Keratinocyte (primary cell): Measurements from ENCODE around the gene GGNBP2. TPM values are rescaled to one million over a fixed set of nuclear protein-coding genes. Genes with fewer than 3 reads are reported as not detected.

Experiments
- DNase-seq: peaks from one replicate; pipeline ENCODE4 v3.0.0-alpha.2; 2011; ENCODE audit warnings: low read depth, missing footprints, low spot score
- FAIRE-seq: peaks from 2 replicates; lab custom pipeline; 2011; peaks lifted over from hg19 to GRCh38; lab: Jason Lieb, UNC
- H2AFZ ChIP-seq: 2 replicates; pipeline ENCODE4 v1.6.0; 2012; ENCODE audit warnings: low read length, control low read depth, inconsistent platforms; ENCODE audit not compliant: control insufficient read depth
- H3K27ac ChIP-seq: 2 replicates; pipeline ENCODE4 v1.5.1; 2011; ENCODE audit warnings: low read length; ENCODE audit not compliant: control insufficient read depth, insufficient read depth
- H3K27me3 ChIP-seq: 3 replicates; pipeline ENCODE4 v1.6.0; 2011; ENCODE audit warnings: low read length; ENCODE audit not compliant: control insufficient read depth, insufficient read depth; ENCODE audit errors: extremely low read depth
- H3K36me3 ChIP-seq, 2 experiments: 2 replicates in 1 of 2; 3 replicates in 1 of 2; pipeline ENCODE4 v1.5.1; 2011; ENCODE audit warnings: low read length in 2 of 2, mild to moderate bottlenecking in 1 of 2; ENCODE audit not compliant: control insufficient read depth in 2 of 2, insufficient read depth in 2 of 2; ENCODE audit errors: extremely low read depth in 1 of 2
- H3K4me1 ChIP-seq: 3 replicates; pipeline ENCODE4 v1.5.1; 2011; ENCODE audit warnings: low read length; ENCODE audit not compliant: control insufficient read depth, insufficient read depth; ENCODE audit errors: extremely low read depth
- H3K4me2 ChIP-seq: 3 replicates; pipeline ENCODE4 v1.6.0; 2011; ENCODE audit warnings: low read depth, low read length; ENCODE audit not compliant: control insufficient read depth, insufficient read depth; ENCODE audit errors: extremely low read depth
- H3K4me3 ChIP-seq, 3 experiments: fragments of 200-600 bp in 1 of 3; sonication (generic) in 1 of 3; 2 replicates in 2 of 3; 3 replicates in 1 of 3; pipeline ENCODE4 v1.5.1; 2011 to 2016; ENCODE audit warnings: low read length in 3 of 3, mild to moderate bottlenecking in 3 of 3, control low read depth in 2 of 3, inconsistent platforms in 1 of 3, low read depth in 1 of 3, mixed read lengths in 1 of 3, mixed run types in 1 of 3, moderate library complexity in 1 of 3; ENCODE audit not compliant: control insufficient read depth in 2 of 3, insufficient read depth in 2 of 3; ENCODE audit errors: extremely low read depth in 1 of 3
- H3K79me2 ChIP-seq: 2 replicates; pipeline ENCODE4 v1.6.0; 2012; ENCODE audit warnings: low read length; ENCODE audit not compliant: control insufficient read depth, insufficient read depth
- H3K9ac ChIP-seq: 3 replicates; pipeline ENCODE4 v1.6.0; 2011; ENCODE audit warnings: low read length; ENCODE audit not compliant: control insufficient read depth, insufficient read depth; ENCODE audit errors: extremely low read depth
- H3K9me1 ChIP-seq: 3 replicates; pipeline ENCODE4 v1.6.0; 2011; ENCODE audit warnings: low read length; ENCODE audit not compliant: control insufficient read depth, insufficient read depth; ENCODE audit errors: extremely low read depth
- H3K9me3 ChIP-seq: 2 replicates; pipeline ENCODE4 v1.5.1; 2012; ENCODE audit warnings: low read depth, low read length; ENCODE audit not compliant: control insufficient read depth
- H4K20me1 ChIP-seq: 3 replicates; pipeline ENCODE4 v1.6.0; 2011; ENCODE audit warnings: low read length; ENCODE audit not compliant: control insufficient read depth, insufficient read depth; ENCODE audit errors: extremely low read depth
- EZH2 ChIP-seq: IDR thresholded peaks from one replicate; pipeline ENCODE4 v1.6.1; 2012; ENCODE audit warnings: inconsistent platforms, mild to moderate bottlenecking, low read length, moderate library complexity
- dilution Hi-C: fragments of 300-500 bp; cut with MboI; formaldehyde crosslinking; loops from one replicate; pipeline ENCODE4 v1.7.0; 2020; ENCODE audit warnings: low sequenced_read_pairs; ENCODE audit not compliant: extremely low pct_ligation_motif_present
- polyA plus RNA-seq, 5 experiments: library from polyadenylated mRNA; depleted of rRNA in 3 of 5; stranded (reverse) in 3 of 5; stranded (forward) in 1 of 5; unstranded in 1 of 5; fragments of >200 nt; gene quantifications; 1 replicate in 1 of 5; 2 replicates in 3 of 5; 3 replicates in 1 of 5; pipeline versions ENCODE4 v1.2.1 to v1.2.3, GENCODE V29; 2011 to 2012; ENCODE audit warnings: missing spikeins in 2 of 5, low read depth in 1 of 5, low replicate concordance in 1 of 5
- TF ChIP-seq, protein P1 (sequence below), 3 experiments: IDR thresholded peaks in 1 of 3; conservative IDR thresholded peaks in 1 of 3; optimal IDR thresholded peaks in 1 of 3; 2 replicates in 2 of 3; 3 replicates in 1 of 3; pipeline versions ENCODE3 to v1.5.1; 2011; ENCODE audit warnings: low read length in 3 of 3, mild to moderate bottlenecking in 3 of 3, moderate library complexity in 2 of 3, control low read depth in 1 of 3, inconsistent platforms in 1 of 3; ENCODE audit not compliant: insufficient read depth in 2 of 3; ENCODE audit errors: extremely low read depth in 1 of 3

Gene GGNBP2
- polyA plus RNA-seq, 1 donor (not counting 4 experiments of a cell fraction or from before 2014, with no cell fraction given): 95.5 TPM

DNA sequence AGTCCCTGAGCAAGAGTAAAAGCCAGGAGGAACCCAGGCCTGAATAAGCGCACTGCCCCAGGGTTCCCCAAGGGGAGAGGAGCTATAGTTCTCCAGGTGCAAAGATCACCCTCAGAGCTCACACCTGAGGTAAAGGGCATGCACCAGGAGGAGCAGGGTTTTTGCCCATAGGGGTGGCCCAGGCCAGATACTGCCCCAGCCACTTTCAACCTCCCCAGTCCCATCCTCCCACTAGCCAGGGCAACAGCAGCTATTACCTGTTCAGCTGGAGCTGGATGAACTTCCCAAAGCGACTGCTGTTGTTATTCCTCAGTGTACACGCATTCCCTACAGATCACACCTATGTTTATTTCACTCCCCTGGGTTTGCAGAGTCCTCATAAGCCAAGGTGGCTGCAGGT, 29.9 kb upstream of the GGNBP2 start:
- DNase-seq (no peak), FAIRE-seq (no peak)
- Histone ChIP-seq H3K27me3 (no peaks in the 10 kb centered on the region), H3K27ac (no peak overlapping the region), H3K79me2 (no peaks in the 10 kb centered on the region), H3K4me1 (no peaks in the 10 kb centered on the region), H3K9ac (no peak overlapping the region), H3K9me3 (no peaks in the 10 kb centered on the region), H4K20me1 (no peaks in the 10 kb centered on the region), H2AFZ (no peak overlapping the region), H3K4me3 (no peak overlapping the region), H3K36me3 (peaks cover 31 to 54% of the 10 kb centered on the region in 2 experiments), H3K9me1 (no peaks in the 10 kb centered on the region), H3K4me2 (no peak overlapping the region)
- dilution Hi-C loops: no loop called here
- no peak for TF ChIP-seq EZH2
- TF ChIP-seq, protein P1, sequence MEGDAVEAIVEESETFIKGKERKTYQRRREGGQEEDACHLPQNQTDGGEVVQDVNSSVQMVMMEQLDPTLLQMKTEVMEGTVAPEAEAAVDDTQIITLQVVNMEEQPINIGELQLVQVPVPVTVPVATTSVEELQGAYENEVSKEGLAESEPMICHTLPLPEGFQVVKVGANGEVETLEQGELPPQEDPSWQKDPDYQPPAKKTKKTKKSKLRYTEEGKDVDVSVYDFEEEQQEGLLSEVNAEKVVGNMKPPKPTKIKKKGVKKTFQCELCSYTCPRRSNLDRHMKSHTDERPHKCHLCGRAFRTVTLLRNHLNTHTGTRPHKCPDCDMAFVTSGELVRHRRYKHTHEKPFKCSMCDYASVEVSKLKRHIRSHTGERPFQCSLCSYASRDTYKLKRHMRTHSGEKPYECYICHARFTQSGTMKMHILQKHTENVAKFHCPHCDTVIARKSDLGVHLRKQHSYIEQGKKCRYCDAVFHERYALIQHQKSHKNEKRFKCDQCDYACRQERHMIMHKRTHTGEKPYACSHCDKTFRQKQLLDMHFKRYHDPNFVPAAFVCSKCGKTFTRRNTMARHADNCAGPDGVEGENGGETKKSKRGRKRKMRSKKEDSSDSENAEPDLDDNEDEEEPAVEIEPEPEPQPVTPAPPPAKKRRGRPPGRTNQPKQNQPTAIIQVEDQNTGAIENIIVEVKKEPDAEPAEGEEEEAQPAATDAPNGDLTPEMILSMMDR (optimal IDR thresholded peaks at IDR 0.05 in 1 of 3, IDR thresholded peaks at IDR 0.05 in 1 of 3, conservative IDR thresholded peaks at IDR 0.05 in 1 of 3; ENCODE audit: extremely low read depth in 1 of 3, insufficient read depth in 2 of 3, low read length in 3 of 3): no peak

DNA sequence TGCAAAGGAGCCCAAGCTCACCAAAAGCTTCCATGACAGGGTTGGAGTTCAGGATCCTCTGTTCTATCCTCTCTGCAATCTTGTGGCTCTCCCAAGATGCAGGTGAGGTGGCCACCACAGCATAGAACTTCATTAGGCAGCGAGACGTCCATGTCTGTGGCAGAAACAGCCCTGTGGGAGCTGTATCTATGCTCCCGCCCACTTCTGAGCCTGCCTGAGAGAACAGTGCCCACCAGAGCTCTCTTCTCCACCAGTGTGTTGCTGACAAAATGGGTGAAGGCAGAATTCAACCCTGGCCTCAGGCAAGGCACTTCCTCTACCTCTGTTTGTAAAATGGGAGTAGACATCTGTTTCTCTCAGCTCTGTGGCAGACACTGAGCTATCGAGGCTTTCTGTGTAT, 28.9 kb upstream of the GGNBP2 start:
- Histone ChIP-seq H3K27ac (no peak overlapping the region), H3K9me3 (no peaks in the 10 kb centered on the region), H4K20me1 (no peaks in the 10 kb centered on the region), H3K4me3 (no peak overlapping the region), H3K4me2 (no peak overlapping the region), H3K9ac (no peak overlapping the region), H3K9me1 (no peaks in the 10 kb centered on the region), H3K36me3 (peaks cover 28 to 45% of the 10 kb centered on the region in 2 experiments), H3K79me2 (no peaks in the 10 kb centered on the region), H3K27me3 (no peaks in the 10 kb centered on the region), H2AFZ (no peak overlapping the region), H3K4me1 (no peaks in the 10 kb centered on the region)
- dilution Hi-C loops: no loop called here
- FAIRE-seq: no peak
- no peak for DNase-seq
- no peak for TF ChIP-seq EZH2
- TF ChIP-seq, protein P1 (optimal IDR thresholded peaks at IDR 0.05 in 1 of 3, IDR thresholded peaks at IDR 0.05 in 1 of 3, conservative IDR thresholded peaks at IDR 0.05 in 1 of 3; ENCODE audit: extremely low read depth in 1 of 3, insufficient read depth in 2 of 3, low read length in 3 of 3): no peak
